ENCODE results near the gene LRRN2.

LRRN2 gene

DNA sequence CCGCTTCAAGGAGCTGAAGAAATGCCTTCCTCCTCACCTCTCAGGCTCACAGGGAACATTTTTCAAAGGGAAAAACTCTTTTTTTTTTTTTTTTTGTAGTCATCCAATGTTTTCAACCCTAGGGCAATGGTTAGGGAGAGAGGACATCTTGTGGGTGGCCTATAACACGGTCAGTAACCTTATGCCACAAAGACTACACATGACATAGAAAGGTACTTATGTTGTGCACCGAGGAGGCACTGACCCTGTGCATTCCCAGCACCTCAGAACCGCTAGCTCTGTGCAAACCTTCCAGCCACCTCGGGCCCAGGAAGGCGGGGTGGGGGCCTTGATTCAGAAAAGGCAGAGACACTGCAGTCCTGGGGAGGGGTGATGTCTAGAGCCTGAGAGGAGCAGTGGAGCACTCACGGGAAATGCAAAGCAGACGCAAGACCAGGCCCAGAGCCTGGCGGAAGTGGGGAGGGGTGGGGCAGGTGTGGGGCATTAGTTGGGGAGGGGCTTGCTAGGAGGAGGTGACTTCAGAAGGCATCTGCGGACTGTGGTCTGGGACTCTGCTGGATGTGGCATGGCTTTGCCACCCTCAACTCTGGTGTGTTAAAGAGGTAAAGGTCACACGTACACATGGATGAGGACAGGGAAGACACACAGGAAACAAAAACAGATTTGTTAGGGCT is 100.7 kb downstream of the LRRN2 start:
- Histone ChIP-seq H3K4me1 (ENCODE audit: insufficient read depth, low read length) (no peaks in the 10 kb centered on the region), H3K9me3 (ENCODE audit: low read length) (no peaks in the 10 kb centered on the region), H3K36me3 (ENCODE audit: insufficient read depth, low read length) (no peaks in the 10 kb centered on the region), H3K27me3 (ENCODE audit: insufficient read depth, low read length) (no peaks in the 10 kb centered on the region), H3K4me3 (ENCODE audit: low read length) (no peak overlapping the region), H2AFZ (ENCODE audit: low read depth, low read length) (no peak overlapping the region)

DNA sequence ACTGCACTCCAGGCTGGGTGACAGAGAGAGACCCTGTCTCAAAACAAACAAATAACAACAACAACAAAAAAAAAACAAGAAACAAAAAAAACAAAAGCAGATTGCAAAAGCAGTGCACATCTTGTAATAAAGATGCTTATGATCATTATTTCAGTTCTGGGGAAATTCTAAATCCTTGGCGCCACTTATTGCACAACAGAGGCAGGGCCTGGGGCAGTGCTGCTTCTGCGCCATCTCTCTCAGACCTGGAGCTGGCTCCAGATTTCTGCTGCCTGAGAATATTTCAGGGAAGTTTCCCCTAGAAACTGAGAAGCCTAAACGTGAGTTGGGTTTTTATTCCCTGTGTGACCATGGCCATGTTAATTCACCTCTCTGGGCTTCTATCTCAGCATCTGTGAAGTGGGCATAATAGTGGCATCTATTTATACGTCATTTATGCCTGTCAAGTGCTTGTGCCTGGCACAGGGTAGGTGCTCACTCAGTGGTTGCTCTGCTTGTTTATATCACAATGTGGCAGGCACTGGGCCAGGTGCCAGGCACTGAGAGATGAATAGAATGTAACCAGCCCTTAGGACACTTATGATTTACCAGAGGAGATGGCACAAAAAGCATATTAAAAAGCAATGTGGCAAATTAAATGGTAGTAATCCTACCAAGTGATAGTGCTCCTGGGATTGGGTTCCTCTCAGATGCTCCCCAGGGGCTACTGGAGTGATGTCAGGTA is 101.5 kb downstream of the LRRN2 start:
- Histone ChIP-seq H2AFZ (ENCODE audit: low read depth, low read length) (no peak overlapping the region), H3K4me1 (ENCODE audit: insufficient read depth, low read length) (peaks cover 2% of the 10 kb centered on the region), H3K27me3 (ENCODE audit: insufficient read depth, low read length) (no peaks in the 10 kb centered on the region), H3K9me3 (ENCODE audit: low read length) (no peaks in the 10 kb centered on the region), H3K36me3 (ENCODE audit: insufficient read depth, low read length) (no peaks in the 10 kb centered on the region), H3K4me3 (ENCODE audit: low read length) (no peak overlapping the region)

DNA sequence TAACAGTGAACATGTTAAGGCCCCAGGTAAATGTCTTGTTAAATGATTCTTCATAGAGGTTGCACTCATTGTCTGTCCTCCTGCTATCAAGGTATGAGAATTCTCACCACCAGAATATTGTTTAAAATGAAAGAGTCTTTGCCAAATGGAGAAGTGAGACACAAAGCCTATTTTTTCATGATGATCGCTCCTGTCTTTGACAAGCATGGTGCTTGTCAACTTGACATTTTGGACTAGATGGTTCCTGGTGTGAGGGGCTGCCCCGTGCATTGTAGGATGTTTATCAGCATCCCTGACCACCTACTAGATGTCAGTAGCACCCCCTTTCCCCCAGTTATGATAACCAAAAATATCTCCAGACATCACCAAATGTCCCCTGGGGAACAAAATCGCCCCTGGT is 103.8 kb downstream of the LRRN2 start:
- no peaks in the 10 kb centered on the region for H3K27me3 ChIP-seq (ENCODE audit: insufficient read depth, low read length)

DNA sequence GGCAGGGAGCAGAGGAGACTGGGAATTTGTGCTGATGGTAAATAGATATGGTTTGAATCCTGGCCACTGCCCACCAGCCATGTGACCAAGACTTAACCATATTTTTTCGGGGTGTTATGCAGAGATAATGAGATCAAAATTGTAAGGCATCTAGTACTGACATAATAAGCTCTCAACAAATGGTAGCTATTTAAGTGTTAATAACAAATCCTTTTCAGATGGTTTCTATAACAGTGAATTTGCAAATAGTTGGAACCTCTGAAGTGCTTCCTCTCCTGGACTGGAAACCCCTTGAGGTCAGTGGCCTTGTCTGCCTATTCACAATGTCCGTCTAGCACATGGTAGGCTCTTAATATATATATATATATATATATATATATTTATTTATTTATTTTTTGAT is 104.7 kb downstream of the LRRN2 start:
- no peaks in the 10 kb centered on the region for H3K9me3 ChIP-seq (ENCODE audit: low read length)
- no peak overlapping the region for H3K4me3 ChIP-seq (ENCODE audit: low read length)
- no peaks in the 10 kb centered on the region for H3K27me3 ChIP-seq (ENCODE audit: insufficient read depth, low read length)
- H2AFZ ChIP-seq (ENCODE audit: low read depth, low read length): no peak overlapping the region
- peaks cover 4% of the 10 kb centered on the region for H3K4me1 ChIP-seq (ENCODE audit: insufficient read depth, low read length)
- H3K36me3 ChIP-seq (ENCODE audit: insufficient read depth, low read length): no peaks in the 10 kb centered on the region

More for the DNA sequence above, 103.8 kb downstream of the LRRN2 start:
- H3K4me3 ChIP-seq (ENCODE audit: low read length): no peak overlapping the region
- no peaks in the 10 kb centered on the region for H3K36me3 ChIP-seq (ENCODE audit: insufficient read depth, low read length)
- H3K9me3 ChIP-seq (ENCODE audit: low read length): no peaks in the 10 kb centered on the region
- H2AFZ ChIP-seq (ENCODE audit: low read depth, low read length): no peak overlapping the region
- H3K4me1 ChIP-seq (ENCODE audit: insufficient read depth, low read length): peaks cover 4% of the 10 kb centered on the region

DNA sequence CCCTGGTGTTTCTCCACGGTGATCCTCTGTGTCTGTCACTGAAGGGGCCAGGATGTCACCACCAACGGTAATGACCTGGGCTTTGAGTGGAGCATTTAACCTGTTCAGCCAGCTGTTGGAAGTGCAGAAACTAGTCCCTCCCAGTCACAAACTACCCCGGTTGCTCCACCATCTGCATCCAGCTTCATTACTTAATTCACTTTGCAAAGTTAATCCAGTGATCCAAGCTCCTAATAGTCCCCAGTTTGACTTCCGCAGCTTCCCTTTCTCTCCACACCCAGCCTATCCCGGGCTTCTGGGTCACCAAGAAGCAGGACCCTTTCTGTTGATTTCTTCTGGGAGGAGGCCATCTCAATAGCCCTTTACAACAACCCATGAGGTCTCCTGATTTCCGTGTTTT is 105.9 kb downstream of the LRRN2 start:
- Histone ChIP-seq H3K36me3 (ENCODE audit: insufficient read depth, low read length) (no peaks in the 10 kb centered on the region), H2AFZ (ENCODE audit: low read depth, low read length) (no peak overlapping the region), H3K4me1 (ENCODE audit: insufficient read depth, low read length) (peaks cover 6% of the 10 kb centered on the region), H3K27me3 (ENCODE audit: insufficient read depth, low read length) (no peaks in the 10 kb centered on the region), H3K4me3 (ENCODE audit: low read length) (no peak overlapping the region), H3K9me3 (ENCODE audit: low read length) (no peaks in the 10 kb centered on the region)

DNA sequence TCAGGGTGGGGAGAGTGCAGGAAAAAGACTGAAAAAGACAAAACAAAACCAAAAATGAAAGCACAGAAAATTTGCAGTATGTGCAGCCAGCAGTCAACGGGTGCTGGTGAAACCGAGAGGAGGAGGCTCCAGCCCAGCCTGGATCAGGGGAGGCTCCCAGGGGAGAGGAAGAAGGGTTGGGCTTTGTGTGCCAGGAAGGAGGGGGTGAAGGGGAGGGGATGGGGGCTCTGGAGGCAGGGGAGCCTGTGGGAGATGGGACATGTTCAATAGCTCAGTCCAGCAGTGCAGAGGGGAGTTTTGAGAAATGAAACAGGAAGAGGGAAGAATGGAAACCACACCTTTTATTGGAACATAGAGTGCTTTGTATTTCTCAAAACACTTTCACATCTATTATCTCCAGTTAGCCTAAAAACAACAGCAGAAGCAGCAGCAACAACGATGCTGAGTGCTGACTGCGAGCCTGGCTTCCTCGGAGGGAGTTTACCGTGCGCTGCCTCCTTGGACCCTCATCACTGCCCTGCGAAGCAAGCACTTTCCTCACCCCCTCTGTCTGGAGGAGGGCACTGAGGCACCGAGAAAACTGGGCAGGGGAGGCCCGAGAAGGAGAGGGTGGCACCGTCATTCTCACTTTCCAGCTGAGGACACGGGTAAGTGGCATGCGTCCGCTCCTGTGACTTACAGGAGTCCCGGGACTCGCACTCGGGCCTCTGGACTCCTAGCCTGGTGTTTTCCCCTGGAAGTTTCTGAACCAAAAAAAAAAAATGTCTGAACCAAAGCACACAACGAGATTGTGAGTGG is 106.5 kb downstream of the LRRN2 start:
- no peaks in the 10 kb centered on the region for H3K27me3 ChIP-seq (ENCODE audit: insufficient read depth, low read length)
- H3K36me3 ChIP-seq (ENCODE audit: insufficient read depth, low read length): no peaks in the 10 kb centered on the region
- H3K4me1 ChIP-seq (ENCODE audit: insufficient read depth, low read length): peaks cover 12% of the 10 kb centered on the region
- no peaks in the 10 kb centered on the region for H3K9me3 ChIP-seq (ENCODE audit: low read length)
- H2AFZ ChIP-seq (ENCODE audit: low read depth, low read length): no peak overlapping the region
- H3K4me3 ChIP-seq (ENCODE audit: low read length): no peak overlapping the region

DNA sequence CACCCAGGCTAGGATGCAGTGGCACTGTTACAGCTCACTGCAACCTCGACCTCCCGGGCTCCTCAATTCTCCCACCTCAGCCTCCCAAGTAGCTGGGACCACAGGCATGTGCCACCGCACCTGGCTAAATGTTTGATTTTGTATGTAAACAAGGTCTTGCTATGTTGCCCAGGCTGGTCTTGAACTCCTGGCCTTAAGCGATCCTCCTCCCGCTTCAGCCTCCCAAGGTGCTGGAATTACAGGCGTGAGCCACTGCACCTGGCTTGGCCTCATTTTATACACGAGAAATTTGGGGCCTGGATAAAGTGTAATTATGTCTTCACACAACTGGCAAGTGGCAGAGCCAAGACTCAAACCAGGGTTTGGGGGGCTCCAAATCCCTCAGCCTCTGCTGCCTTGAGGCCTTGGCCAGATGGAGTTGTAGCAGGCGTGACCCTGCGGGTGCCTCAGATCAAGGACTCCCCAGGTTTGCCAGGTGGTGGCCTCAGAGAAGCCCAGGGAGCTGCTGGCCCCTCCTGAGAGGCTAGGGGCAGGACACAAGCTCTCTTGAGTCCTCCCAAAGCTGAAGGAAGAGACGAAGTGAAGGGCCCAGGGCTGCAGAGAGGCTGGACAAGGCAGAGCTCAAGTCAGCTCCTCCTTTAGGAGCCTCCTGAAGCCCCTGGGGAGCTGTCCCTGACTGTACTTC is 107.6 kb downstream of the LRRN2 start:
- H3K4me1 ChIP-seq (ENCODE audit: insufficient read depth, low read length): peaks cover 18% of the 10 kb centered on the region
- no peak overlapping the region for H3K4me3 ChIP-seq (ENCODE audit: low read length)
- H3K27me3 ChIP-seq (ENCODE audit: insufficient read depth, low read length): no peaks in the 10 kb centered on the region
- no peak overlapping the region for H2AFZ ChIP-seq (ENCODE audit: low read depth, low read length)
- no peaks in the 10 kb centered on the region for H3K9me3 ChIP-seq (ENCODE audit: low read length)
- H3K36me3 ChIP-seq (ENCODE audit: insufficient read depth, low read length): no peaks in the 10 kb centered on the region

DNA sequence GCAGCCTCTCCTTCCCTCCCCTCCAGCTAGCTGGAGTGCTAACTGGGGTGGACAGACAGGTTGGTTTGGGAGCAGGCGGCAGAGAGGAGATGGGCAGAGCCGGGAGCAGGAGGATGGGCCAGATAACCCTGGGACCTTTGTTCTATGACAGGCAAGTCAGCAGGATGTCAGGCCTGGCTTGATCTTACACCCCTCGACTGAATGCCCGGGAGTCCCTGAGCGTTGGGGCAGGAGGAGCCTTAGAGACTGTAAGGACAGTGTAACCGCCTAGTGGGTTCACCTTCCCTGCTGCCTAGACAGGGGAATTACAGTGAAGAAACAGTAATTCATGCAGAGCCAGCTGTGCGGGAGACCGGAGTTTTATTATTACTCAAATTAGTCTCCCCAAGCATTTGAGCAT is 109.1 kb downstream of the LRRN2 start:
- Histone ChIP-seq H3K4me3 (ENCODE audit: low read length) (no peak overlapping the region), H3K36me3 (ENCODE audit: insufficient read depth, low read length) (no peaks in the 10 kb centered on the region), H3K9me3 (ENCODE audit: low read length) (no peaks in the 10 kb centered on the region), H3K27me3 (ENCODE audit: insufficient read depth, low read length) (no peaks in the 10 kb centered on the region), H2AFZ (ENCODE audit: low read depth, low read length) (no peak overlapping the region), H3K4me1 (ENCODE audit: insufficient read depth, low read length) (peaks cover 18% of the 10 kb centered on the region)

DNA sequence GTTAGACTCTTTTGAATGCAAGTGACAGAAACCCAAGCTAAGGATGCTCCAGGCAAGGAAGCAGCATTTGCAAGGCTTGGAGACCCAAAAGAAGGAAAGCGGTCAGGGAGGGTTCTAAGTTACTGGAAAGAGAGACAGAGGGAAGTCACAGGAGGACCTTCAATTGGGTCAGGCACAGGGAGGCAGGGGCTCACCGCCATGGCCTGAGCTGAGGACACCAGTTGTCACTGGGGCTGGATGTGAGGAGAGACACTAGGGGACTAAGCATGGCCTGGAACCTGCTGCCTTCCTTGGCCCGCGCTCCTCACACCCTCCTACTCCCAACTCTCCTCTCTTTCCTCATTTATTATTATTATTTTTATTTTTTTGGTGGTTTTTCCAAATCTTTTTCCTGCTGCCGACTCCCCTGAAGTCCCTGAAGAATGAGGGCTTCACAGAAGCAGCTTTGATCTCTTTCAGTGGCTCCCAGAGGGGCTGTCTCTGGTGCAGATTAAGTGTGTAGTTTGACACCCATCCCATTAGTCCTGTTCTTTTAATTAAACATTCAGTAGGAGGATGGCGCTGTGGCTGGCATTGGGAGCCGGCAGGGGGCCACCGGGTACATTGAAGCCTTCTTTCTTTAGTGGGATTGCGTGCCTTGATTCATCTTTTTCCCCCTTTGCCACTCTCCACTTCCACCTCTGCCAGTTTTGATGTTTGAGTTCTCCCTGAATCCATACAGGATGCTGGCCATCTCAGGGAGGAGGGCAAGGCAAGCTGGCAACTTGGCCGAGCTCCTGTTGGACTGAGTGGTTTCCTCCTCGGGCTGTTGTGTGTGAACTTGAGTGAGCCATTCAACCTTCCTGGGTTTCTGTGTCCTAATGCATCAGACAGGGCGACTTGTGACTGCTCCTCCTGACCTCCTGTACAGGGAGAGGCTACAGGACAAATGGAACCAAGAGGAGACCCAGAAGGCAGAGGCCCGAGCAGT is 110.0 kb downstream of the LRRN2 start:
- Histone ChIP-seq H3K27me3 (ENCODE audit: insufficient read depth, low read length) (no peaks in the 10 kb centered on the region), H3K9me3 (ENCODE audit: low read length) (no peaks in the 10 kb centered on the region), H3K4me3 (ENCODE audit: low read length) (no peak overlapping the region), H3K36me3 (ENCODE audit: insufficient read depth, low read length) (no peaks in the 10 kb centered on the region), H3K4me1 (ENCODE audit: insufficient read depth, low read length) (peaks cover 18% of the 10 kb centered on the region), H2AFZ (ENCODE audit: low read depth, low read length) (no peak overlapping the region)

DNA sequence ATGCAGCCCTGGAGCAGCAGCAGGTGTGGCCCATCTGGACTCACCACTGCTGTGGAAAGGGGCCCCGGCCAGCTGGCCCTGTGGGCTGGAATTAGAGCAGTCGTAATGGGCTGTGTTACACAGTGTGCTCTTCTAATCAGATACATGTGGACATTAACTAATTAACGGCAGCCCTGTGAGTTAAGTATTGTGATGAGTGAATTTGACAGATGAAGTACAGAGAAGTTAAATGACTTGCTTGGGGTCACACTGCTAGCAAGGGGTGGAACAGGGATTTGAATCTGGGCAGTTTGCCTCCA is 110.7 kb downstream of the LRRN2 start:
- Histone ChIP-seq H3K9me3 (ENCODE audit: low read length) (no peaks in the 10 kb centered on the region), H3K36me3 (ENCODE audit: insufficient read depth, low read length) (no peaks in the 10 kb centered on the region), H2AFZ (ENCODE audit: low read depth, low read length) (no peak overlapping the region), H3K27me3 (ENCODE audit: insufficient read depth, low read length) (no peaks in the 10 kb centered on the region), H3K4me1 (ENCODE audit: insufficient read depth, low read length) (peaks cover 18% of the 10 kb centered on the region), H3K4me3 (ENCODE audit: low read length) (no peak overlapping the region)

DNA sequence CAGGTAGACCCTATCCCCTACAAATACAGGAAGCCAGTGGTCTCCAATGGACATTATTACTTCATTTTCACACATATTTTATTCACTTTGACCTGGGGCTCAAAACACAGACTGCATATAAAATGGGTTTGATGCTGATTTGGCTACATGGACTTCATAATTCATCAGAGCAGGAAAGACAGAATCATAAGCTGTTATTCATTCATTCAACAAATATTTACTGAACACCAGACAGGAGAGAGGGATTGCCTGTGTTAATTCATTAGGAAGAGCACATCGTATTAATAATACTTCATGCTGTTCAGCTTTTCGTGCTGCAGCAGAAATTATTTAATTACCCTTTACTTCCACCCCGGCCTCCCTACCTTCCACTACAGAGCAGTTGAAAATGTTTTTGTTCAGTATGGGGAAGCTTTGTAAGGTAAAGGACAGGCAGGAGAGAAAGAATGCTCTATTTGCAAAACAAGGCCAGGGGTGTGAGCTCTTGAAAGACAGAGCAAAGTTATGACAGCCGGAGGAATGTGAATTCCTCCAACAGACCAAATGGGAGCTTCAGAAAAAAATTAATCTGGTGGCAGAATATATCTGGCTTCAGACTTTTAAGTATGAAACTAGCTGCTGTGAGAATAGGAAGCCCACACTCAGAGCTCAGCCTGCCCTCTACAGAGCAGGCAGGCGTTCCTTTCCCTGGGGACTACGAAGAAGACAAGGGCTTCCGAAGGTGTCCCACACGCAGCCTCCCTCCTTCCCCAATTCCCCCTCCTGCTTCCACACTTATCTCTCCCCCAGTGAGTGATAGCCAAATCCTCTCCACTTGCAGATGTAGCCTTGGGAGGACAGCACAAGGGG is 111.3 kb downstream of the LRRN2 start:
- no peak overlapping the region for H3K4me3 ChIP-seq (ENCODE audit: low read length)
- peaks cover 22% of the 10 kb centered on the region for H3K4me1 ChIP-seq (ENCODE audit: insufficient read depth, low read length)
- no peaks in the 10 kb centered on the region for H3K27me3 ChIP-seq (ENCODE audit: insufficient read depth, low read length)
- no peak overlapping the region for H2AFZ ChIP-seq (ENCODE audit: low read depth, low read length)
- H3K36me3 ChIP-seq (ENCODE audit: insufficient read depth, low read length): no peaks in the 10 kb centered on the region
- H3K9me3 ChIP-seq (ENCODE audit: low read length): no peaks in the 10 kb centered on the region
